Testis (tissue), 3 donors: ENCODE results near the gene CNTN5. TPM values are rescaled to one million over a fixed set of nuclear protein-coding genes. Genes with fewer than 3 reads are reported as not detected.

ENCODE experiments used
- DNase-seq: peaks from one replicate; pipeline ENCODE4 v3.0.0-alpha.2; 2019
- H3K27ac ChIP-seq, 2 donors: fragments of 200-600 bp; sonication (generic); one replicate each; pipeline ENCODE4 v1.5.1; 2019
- H3K27me3 ChIP-seq: fragments of 200-600 bp; sonication (generic); one replicate; pipeline ENCODE4 v1.5.1; 2019
- H3K36me3 ChIP-seq: fragments of 200-600 bp; sonication (generic); one replicate; pipeline ENCODE4 v1.5.1; 2017; ENCODE audit warnings: low read depth; ENCODE audit errors: missing control alignments
- H3K4me1 ChIP-seq: fragments of 200-600 bp; sonication (generic); one replicate; pipeline ENCODE4 v1.5.1; 2019
- H3K4me3 ChIP-seq, 2 donors: fragments of 200-600 bp; sonication (generic); one replicate each; pipeline ENCODE4 v1.5.1; 2017 to 2019
- H3K9me3 ChIP-seq: fragments of 200-600 bp; sonication (generic); one replicate; pipeline ENCODE4 v1.5.1; 2017
- CTCF ChIP-seq, 3 experiments: fragments of 450-650 bp in 2 of 3; fragments of 200-600 bp in 1 of 3; sonication (generic) in 1 of 3; IDR thresholded peaks; one replicate each; pipeline ENCODE4 v1.5.1; 2016 to 2019; ENCODE audit warnings: antibody characterized with exemption in 3 of 3, mild to moderate bottlenecking in 2 of 3, moderate library complexity in 1 of 3
- POLR2A ChIP-seq: fragments of 450-650 bp; IDR thresholded peaks from one replicate; pipeline ENCODE4 v1.6.1; 2017; ENCODE audit warnings: antibody characterized with exemption, mild to moderate bottlenecking, moderate library complexity
- WGBS, 2 donors: methylation state at CpG; one replicate each; pipeline ENCODE4 v1.1.5; 2018; 5-methylcytosine and 5-hydroxymethylcytosine counted together
- intact Hi-C: fragments of 100-400 bp; cut with DNase I; formaldehyde crosslinking; loops from one replicate; pipeline ENCODE4 v1.15.1; 2023; ENCODE audit warnings: low total_unique reads
- polyA plus RNA-seq: library from polyadenylated mRNA; stranded (reverse); fragments of 350-450 nt; fragmentation: Illumina TruSeq; extraction: RNeasy Lipid Tissue Mini Kit (QIAGEN cat#74804); gene quantifications from one replicate; pipeline ENCODE4 v1.2.3, GENCODE V29; 2014; ENCODE audit warnings: low read depth, low replicate concordance; ENCODE audit not compliant: insufficient read depth
- total RNA-seq, 2 donors: library from RNA; depleted of rRNA; stranded (reverse); fragments of >200 nt; gene quantifications; one replicate each; pipeline ENCODE4 v1.2.3, GENCODE V29; 2016

CNTN5 gene
- total and polyA plus RNA-seq, 3 donors from 2014 or later = 0.55 to 0.99 (median 0.78) TPM

DNA sequence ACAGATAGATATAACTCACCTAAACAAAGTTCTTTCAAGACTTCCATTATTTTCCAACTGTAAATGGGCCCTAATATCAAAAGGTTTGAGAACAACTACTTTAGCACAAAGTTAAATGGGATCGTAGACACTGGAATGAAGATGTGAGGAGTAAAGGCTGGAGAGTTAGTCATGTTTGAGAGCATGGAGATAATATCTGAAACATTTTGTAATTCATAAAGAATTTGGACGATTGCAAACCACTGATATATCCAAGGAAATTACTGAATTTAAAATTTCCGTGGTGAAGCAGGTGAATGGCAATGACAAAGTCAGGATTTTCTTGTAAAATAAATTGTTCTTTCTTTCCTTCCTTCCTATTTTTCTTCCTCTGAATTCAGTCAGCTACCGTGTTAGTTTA lies 564.9 kb downstream of the CNTN5 start:
- DNase-seq = no peak
- intact Hi-C loops = no loop called here
- WGBS, 2 donors = 38 to 41% methylated on average over 4 of the region's 4 CpGs
- Histone ChIP-seq H3K27me3 (no peaks in the 10 kb centered on the region), H3K9me3 (no peaks in the 10 kb centered on the region), H3K4me1 (no peaks in the 10 kb centered on the region), H3K27ac (no peak overlapping the region), H3K36me3 (no peaks in the 10 kb centered on the region), H3K4me3 (no peak overlapping the region)
- no peak for TF ChIP-seq POLR2A
- no peak for TF ChIP-seq CTCF (IDR thresholded peaks at IDR 0.05)

DNA sequence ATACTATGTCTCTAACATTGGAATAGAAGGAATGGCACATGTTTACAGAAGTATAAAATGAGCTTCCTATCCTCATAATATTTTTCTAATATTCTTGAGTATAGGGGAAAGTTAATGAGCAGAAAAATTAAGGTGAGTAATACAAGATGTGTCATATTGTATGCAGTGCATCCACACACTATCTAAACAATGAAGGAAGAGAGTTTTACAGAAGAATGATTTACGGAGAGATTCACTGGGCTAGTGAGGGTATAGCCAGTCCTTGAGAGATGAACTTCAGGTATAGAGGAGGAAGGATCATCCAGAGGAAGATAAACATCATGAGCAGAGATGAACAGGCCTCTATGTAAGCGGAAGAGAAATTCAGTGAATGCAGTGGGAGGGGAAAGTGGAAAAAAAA lies 569.0 kb downstream of the CNTN5 start:
- Histone ChIP-seq H3K9me3 (no peaks in the 10 kb centered on the region), H3K36me3 (no peaks in the 10 kb centered on the region), H3K27ac (no peak overlapping the region), H3K4me1 (no peaks in the 10 kb centered on the region), H3K27me3 (no peaks in the 10 kb centered on the region), H3K4me3 (no peak overlapping the region)
- intact Hi-C loops = no loop called here
- WGBS, 2 donors = 81 to 89% methylated on average over 2 of the region's 2 CpGs
- TF ChIP-seq POLR2A (no peak), CTCF (IDR thresholded peaks at IDR 0.05) (no peak)
- DNase-seq = no peak

GRCh38 chr11:99592266-99592665 lies 571.5 kb downstream of the CNTN5 start:
- intact Hi-C loops = no loop called here
- Histone ChIP-seq H3K27ac (no peak overlapping the region), H3K9me3 (no peaks in the 10 kb centered on the region), H3K4me1 (no peaks in the 10 kb centered on the region), H3K27me3 (no peaks in the 10 kb centered on the region), H3K36me3 (no peaks in the 10 kb centered on the region), H3K4me3 (no peak overlapping the region)
- DNase-seq = no peak
- TF ChIP-seq POLR2A = no peak
- no peak for TF ChIP-seq CTCF (IDR thresholded peaks at IDR 0.05)
- WGBS, 2 donors = 50 to 56% methylated on average over 4 of the region's 4 CpGs

GRCh38 chr11:99593197-99593596 lies 572.4 kb downstream of the CNTN5 start:
- DNase-seq = no peak
- no peak for TF ChIP-seq POLR2A
- no peak for TF ChIP-seq CTCF (IDR thresholded peaks at IDR 0.05)
- intact Hi-C loops = no loop called here
- Histone ChIP-seq H3K27ac (no peak overlapping the region), H3K4me3 (no peak overlapping the region), H3K9me3 (no peaks in the 10 kb centered on the region), H3K36me3 (no peaks in the 10 kb centered on the region), H3K4me1 (no peaks in the 10 kb centered on the region), H3K27me3 (no peaks in the 10 kb centered on the region)
- WGBS, 2 donors = 71 to 81% methylated on average over 1 of the region's 1 CpG

GRCh38 chr11:99601179-99601578 lies 580.4 kb downstream of the CNTN5 start:
- H3K27me3 ChIP-seq = no peaks in the 10 kb centered on the region
- intact Hi-C loops = no loop called here
- H3K36me3 ChIP-seq = no peaks in the 10 kb centered on the region
- WGBS, 2 donors = 73 to 89% methylated on average over 1 of the region's 1 CpG
- TF ChIP-seq CTCF (IDR thresholded peaks at IDR 0.05) (no peak), POLR2A (no peak)
- no peak overlapping the region for H3K27ac ChIP-seq
- H3K9me3 ChIP-seq = no peaks in the 10 kb centered on the region
- no peak for DNase-seq
- H3K4me3 ChIP-seq = no peak overlapping the region
- H3K4me1 ChIP-seq = no peaks in the 10 kb centered on the region
